ENCODE results near the gene NEU2. TPM values are rescaled to one million over a fixed set of nuclear protein-coding genes. Genes with fewer than 3 reads are reported as not detected.

Gene NEU2
- total and polyA plus RNA-seq, 2 of the 13 experiments (the other 11 are each of a cell fraction or from before 2014, with no cell fraction given): not detected

- TF ChIP-seq UBTF (CRISPR knock-in tag; IDR thresholded peaks at IDR 0.05) (peak; percentile 74; the same call in 1 of the 2 replicates), ZNF354B (CRISPR knock-in tag; IDR thresholded peaks at IDR 0.05) (no peak), ZNF713 (CRISPR knock-in tag; IDR thresholded peaks at IDR 0.05) (no peak), KLF15 (CRISPR knock-in tag; IDR thresholded peaks at IDR 0.05; ENCODE audit: borderline replicate concordance) (no peak), ZFP36L2 (CRISPR knock-in tag; IDR thresholded peaks at IDR 0.05) (no peak), ZNF577 (CRISPR knock-in tag; IDR thresholded peaks at IDR 0.05; ENCODE audit: borderline replicate concordance, low read depth) (no peak), ZSCAN22 (CRISPR knock-in tag; IDR thresholded peaks at IDR 0.05) (no peak), NFKB2 (CRISPR knock-in tag; IDR thresholded peaks at IDR 0.05; ENCODE audit: borderline replicate concordance) (no peak), HMGXB3 (CRISPR knock-in tag; IDR thresholded peaks at IDR 0.05; ENCODE audit: borderline replicate concordance) (peak; percentile 63; the same call in 1 of the 2 replicates), ZNF740 (CRISPR knock-in tag; IDR thresholded peaks at IDR 0.05) (no peak), E2F5 (CRISPR knock-in tag; conservative IDR thresholded peaks at IDR 0.05) (no peak), DMTF1 (CRISPR knock-in tag; IDR thresholded peaks at IDR 0.05) (no peak), ZNF333 (CRISPR knock-in tag; IDR thresholded peaks at IDR 0.05; ENCODE audit: borderline replicate concordance) (no peak; the same call in 1 of the 2 replicates), MYC (CRISPR knock-in tag; IDR thresholded peaks at IDR 0.05; ENCODE audit: borderline replicate concordance) (peak; percentile 76), ZNF878 (CRISPR knock-in tag; IDR thresholded peaks at IDR 0.05) (0 out of 2 replicates have a peak, but pooled peaks have one; percentile 44), CREM (IDR thresholded peaks at IDR 0.05) (peak; percentile 77), CREM (CRISPR knock-in tag; IDR thresholded peaks at IDR 0.05) (no peak), ZSCAN30 (CRISPR knock-in tag; IDR thresholded peaks at IDR 0.05) (0 out of 2 replicates have a peak, but pooled peaks have one; percentile 85), ZNF256 (CRISPR knock-in tag; conservative IDR thresholded peaks at IDR 0.05) (no peak), ZNF678 (CRISPR knock-in tag; IDR thresholded peaks at IDR 0.05) (no peak)
Measured at GRCh38 chr2:233063269-233063975, 30.9 kb downstream of the NEU2 start (continued).

Measured in HepG2 (cell line).